Activated naive CD4-positive, alpha-beta T cell treated with Interleukin-2 at 50 U/mL for 16 hours (primary cell): ENCODE measurements around the gene PARD3.

Experiments used
- DNase-seq: peaks from one replicate; pipeline ENCODE4 v3.0.0-alpha.2; 2020

Gene PARD3

DNA sequence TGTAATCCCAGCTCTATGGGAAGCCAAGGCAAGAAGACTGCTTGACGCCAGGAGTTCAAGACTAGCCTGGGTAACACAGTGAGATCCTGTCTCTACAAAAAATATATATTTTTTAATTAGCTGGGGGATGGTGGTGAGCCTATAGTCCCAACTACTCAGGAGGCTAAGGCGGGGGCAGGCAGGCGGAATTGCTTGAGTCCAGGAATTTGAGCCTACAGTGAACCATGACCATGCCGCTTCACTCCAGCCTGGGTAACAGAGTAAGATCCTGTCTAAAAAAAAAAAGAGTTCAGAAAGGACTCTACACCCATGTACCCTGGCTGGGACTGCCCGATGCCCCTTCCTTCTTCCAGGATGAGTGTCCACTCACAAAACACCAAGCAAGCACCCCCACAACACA, 648.7 kb downstream of the PARD3 start:
- no peak for DNase-seq

DNA sequence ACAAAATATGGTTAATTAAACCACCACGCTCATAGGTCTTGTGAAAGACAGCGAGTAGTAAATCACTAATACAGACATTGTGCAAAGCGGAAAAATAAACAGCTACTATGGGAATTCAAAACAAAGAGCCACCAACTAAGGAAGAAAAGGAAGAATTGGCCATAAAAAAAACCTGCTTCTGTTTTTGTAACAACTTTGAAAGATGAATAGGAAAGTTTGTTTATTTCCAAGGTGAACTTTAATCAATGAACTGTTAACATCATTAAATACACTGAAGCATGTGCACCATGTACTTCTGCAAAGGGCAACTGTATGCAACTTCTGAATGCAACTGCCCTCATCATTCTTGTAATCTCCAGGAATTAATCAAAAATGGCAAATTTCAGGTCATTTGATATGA, 651.1 kb downstream of the PARD3 start:
- no peak for DNase-seq

DNA sequence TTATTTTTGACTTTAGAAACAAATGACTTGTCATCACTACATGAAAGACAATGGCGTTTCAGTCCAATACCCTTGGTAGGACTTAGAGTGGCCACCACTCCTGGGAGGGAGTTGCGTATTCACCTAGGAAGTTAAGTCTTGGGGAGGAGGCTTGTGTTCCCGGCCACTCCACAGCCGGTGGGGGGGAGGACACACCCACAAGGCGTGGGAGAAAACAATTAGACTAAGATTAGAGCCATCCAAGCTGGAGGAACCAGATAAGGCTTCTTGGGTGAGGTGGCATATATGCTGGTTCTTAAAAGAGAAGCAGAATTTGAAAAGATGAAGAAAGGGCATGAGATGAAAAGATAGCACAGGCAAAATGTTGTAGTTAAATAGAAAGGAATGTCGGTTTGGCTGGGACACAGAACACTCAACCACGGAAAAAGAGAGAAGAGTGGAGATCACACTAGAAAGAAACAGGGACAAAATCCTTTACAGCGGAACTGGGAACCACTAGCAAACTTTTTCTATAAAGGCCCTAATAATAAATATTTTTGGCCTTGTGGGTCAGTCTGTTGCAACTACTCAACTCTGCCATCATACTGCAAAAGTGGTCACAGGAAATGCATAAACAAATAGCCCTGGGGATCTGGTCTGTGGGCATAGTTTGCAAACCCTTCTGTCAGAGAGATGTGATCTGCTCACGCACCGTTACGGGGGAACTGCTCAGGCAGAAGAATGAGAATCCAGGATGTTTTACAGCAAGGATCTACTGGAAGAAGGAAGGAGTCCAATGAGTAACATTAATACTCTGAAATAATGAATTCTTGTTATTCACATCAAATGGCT, 651.8 kb downstream of the PARD3 start:
- DNase-seq = no peak

DNA sequence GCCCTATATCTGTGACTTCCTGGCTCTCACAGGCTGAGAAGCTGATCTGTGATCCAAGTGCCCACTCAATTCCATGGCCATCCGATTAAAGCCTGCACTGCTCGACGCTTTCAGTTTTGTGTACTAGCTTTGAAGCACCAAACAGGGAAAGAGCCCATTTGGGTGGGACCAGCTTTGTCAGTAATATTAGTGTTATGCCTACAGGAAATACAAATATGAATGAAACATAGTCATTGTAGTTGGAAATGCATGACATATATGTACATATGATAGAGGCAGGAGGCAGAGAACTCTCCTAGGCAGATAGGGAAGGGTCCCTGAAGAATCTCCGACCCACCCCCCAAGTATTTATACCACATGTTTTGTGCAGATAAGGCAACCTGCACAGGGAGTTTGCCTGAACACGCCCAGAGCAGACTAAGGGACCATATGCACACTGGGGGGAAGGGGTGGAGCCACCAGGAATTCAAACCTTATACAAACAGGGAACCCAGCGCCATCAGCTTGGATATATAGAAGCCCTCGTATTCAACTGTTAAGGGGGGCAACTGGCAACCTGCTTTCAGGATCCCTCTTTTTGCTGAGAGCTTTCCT, 653.2 kb downstream of the PARD3 start:
- no peak for DNase-seq

DNA sequence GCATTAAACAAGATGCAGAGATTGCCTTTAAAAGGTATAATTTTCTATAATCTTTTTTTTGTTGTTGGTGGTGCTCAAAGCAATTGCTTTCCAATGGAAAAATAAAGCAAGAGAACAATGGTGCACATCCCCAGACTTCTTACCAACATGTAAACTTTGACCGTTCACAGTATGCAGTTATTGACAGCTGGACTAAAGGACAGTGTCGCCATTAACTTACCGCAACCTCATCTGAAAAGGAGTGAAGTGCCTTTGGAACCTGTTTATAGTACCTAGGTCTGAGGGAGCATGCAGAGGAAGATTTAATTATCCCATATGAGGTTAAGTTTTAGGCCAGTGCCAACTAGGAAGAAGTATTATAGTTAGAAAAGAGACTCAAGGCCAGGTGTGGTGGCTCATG, 654.5 kb downstream of the PARD3 start:
- DNase-seq = no peak

DNA sequence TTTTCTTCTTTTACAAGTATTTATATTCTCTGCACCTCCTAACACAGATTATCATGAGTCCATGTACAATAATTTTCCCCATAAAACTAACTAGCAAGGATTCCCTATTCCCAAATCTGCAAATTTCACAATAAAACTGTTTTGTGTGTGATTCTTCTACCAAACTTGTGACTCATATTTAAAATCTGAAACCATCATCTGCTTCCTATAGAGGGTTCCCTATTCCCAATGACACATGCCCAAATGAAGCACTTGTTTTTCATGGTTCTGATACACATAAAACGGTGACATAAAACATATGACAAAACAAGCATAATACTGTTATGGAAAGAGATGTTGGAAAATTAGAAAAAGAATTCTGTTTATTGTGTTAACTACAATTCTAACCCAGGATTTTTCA, 657.6 kb downstream of the PARD3 start:
- DNase-seq = no peak

DNA sequence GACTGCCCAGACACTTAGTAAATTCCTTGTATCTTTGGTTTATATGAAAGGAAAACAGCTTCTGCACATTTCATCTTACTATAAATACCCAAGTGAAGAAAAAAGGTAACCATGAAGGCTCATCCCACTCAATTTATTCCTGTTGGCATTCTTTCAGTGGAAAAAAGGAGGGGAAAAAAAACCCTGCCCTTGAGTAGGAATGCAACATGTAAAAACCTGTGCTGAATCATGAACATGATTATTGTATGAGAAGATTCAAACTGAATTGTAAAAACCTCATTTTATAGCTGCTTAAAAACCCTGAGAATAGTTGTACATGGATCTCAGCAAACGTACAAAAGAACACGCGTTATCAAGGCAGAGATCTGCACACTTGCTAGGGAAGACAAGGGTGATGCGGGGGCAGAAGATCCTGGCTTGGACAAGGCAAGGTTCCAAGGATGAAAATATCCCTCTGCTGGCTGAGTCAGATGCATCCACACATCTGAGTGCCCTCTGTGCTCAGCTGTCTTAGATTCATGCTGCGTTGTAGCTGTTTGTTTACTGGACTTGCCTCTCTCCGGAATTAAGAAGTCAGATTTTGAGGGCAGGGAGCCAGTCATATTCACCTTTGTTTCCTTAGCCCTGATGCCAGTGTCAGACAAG, 658.2 kb downstream of the PARD3 start:
- DNase-seq = no peak

DNA sequence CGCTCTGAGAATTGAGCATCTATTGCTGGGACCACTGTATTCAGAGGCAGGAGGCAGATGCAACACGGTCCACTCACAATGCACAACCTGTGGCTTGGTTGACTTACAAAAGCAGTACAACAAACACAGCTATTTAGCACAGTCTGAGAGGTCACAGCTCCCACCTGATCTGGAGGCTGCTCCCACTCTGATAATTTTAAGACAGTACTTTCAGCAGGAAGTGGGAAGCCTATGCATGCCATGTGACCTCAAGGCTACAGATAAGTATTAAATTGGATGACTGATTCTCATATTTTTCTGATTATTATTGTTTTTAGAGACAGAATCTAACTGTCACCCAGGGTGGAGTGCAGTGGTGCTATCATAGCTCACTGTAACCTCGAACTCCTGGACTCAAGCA, 659.3 kb downstream of the PARD3 start:
- no peak for DNase-seq

DNA sequence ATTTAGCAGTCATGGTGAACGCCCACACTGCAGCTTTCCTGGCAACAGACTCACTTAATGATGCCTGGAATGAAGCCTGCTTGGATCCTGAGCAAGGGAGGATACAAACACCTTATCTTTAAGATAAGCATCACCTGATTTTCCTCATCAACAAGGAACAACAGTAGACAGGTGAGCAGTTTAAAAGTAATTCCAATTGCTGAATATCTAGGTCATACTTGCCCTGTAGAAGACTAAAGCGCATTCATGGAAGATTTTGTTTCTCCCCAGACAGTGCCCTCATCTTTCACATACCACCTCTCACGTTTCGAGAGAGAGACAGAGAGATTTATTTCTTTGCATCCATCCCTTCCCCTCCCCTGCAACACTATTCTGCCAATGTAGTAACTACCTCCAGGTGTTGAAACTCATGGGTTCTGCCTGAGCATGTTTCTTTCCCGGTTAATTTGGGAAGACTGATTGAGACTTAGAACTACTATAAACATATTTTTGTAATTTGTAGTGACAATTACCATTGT, 660.7 kb downstream of the PARD3 start:
- DNase-seq = no peak

DNA sequence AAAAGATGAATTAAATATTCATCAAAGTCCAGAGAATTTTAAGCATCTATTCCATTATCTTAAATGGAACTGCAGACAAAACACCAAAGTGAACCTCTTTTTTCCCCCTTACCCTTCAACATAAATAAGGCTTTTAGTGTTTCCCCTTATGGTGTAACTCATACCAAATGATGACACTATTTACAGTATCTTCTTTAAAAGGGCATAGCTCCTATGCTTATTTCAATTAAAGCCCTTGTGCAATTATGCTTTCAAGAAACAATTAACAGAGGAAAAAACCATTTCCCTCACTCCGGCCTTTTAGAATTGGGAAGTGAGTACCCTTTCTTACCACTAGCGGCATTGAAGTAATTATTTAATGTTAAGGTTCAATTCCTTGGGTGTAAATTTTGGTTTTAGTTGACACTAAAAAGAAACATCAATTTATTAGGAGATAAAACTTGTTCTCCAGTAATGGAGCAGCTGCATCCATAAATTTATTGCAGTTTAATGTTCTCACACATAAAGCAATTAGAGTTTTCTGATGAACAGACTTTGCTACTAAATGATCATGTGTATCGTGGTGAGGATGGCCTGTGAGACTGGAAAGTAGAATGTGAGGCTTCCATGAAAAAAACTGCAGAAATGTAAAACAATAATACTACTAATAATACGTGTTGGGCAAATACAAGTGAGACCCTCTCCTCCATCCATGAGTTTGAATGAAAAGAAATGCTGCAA, 661.3 kb downstream of the PARD3 start:
- no peak for DNase-seq

DNA sequence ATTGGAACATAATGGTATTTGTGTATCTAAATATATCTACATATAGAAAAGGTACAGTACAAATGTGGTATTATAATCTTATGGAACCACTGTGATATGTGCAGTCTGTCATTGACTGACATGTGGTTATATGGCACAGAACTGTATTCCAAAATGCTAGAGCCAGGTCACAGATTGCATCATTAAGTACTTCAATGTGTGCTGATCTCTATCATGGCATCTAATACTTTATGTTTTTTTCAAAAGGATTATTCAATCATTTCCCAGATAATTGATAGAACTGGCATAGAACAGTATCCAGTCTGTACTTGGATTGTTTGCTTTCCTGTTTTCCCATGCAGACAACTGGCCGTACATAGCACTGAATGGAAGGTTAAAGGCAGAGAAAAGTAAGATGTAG, 662.7 kb downstream of the PARD3 start:
- no peak for DNase-seq

DNA sequence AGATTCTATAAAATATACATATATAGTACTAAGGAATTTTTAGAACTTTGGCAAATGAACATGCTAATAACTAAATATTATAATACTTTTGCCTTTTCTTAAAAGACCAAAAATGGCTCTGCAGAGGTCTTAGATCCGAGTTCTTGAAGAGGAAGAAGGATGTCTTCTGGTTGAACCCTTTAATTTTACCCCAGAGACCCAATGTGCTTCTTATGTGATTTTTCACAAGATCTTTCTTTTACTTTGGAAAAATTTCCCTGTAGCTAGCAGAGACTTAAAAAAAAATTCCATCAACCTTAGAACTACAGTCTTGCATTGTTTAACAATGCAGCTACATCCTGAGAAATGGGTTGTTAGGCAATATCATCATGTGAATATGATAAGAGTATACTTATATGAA, 663.2 kb downstream of the PARD3 start:
- DNase-seq = no peak

DNA sequence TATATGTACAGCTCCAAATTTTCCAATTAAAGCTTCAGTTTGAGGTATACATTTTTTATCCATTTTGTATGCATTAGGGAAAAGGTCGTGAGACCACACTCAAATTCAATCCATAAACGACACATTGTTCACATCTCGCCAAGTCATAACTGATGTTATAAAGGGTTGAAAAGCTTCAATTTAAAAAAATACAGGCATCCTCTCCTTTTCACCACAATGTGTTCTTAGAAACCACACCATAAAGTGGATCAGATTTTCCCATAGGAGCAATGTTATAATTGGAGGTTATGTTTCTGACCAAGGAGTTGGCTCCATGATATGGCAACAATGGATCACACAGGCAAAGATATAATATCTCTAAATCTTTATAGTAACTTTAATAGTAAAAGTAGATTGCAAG, 663.6 kb downstream of the PARD3 start:
- DNase-seq = no peak

DNA sequence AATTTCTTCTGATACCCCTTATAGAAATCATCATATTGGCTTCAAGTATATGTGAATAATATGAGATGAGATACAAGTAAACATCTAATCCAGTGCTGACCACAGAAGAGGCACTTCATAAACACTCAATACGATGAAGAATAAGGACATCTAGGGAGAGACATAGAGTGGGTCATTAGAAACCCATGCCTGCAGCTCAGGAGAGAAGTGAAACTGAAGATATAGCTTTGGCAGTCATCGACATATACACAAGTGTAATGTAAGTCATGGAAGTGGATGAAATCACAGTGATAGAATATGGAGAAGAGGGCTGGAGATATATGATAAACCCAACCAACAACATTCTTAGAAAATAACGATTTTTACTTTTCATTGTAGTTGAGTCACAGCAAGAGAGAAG, 665.0 kb downstream of the PARD3 start:
- DNase-seq = no peak

DNA sequence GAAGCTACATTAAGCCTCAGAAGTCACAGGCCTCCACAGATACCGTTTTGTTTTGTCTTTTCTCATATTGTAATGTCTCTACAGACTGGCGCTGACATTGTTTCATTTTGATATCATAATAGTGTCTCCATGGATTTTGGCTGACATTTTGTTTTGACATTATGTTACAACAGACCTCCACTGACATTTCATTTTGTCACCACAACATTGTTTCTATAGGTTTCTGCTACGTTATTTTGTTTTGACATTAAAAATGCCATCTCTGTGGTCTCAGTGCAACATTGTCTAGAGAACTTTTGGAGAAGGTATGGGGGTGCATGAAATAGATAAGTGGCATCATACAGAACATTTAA, 666.8 kb downstream of the PARD3 start:
- no peak for DNase-seq

DNA sequence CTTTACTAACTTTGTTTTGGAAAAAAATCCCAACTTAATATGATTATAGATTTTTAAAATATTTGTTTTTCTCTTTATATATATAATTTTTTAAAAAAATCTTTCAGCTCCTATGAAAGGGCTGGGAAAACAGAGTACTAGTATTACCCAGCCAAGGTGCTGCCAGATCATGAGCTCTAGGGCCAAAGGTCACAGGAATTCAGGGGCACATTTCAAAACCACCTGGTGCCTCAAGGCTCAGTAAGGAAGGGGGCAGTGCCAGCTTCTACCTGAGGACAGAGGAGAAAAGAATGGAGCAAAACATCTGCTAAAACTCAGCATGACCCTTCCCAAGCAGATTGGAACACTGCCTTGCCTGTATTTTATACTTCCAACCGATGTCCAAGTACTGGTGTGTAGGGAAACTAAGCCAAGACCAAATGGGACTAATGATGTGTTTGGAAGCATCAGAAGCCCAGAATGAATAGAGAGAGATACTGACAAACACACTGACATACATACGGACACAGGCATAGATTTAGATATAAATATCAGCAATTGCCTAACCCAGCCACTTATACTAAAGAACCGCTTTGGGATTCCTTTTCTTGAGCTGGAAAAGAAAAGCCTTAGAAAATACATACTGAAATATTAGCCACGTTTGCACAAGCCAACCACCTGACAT, 667.3 kb downstream of the PARD3 start:
- DNase-seq = no peak

DNA sequence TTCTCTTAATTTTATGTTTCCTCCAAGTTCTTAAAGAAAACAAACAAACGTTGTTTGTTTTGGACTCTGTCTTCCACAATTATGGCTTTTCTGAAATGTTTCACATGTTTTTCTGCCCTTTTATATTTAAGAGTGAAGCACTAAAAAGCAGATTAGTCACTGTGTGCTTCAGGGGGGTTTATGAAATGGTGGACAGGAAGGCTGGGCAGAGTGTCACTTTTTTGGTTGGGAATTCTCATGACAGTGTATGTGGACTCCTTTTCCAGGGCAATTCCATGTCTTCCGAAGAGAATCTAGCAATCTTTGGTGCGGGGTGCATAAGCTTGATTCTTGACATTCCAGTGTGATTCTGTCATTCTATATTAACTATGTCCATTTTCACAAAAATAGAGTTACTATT, 669.4 kb downstream of the PARD3 start:
- no peak for DNase-seq

DNA sequence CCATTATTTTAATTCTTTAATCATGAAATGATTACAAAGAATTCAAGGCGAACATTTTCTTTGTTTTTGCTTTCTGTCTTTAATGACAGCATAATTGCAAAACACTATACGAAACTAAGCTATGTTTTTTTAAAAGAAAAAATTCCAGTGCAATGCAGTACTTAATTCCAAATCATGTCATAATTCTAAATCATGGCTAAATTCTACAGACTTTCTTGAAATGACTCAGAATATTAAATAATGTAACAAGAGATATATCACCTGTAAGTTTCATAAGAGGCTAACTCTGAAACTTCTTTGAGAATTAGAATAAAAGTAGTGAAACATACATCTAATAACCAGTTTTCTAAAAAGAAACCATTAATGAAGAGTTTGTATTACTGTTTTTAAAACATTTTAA, 671.6 kb downstream of the PARD3 start:
- no peak for DNase-seq

DNA sequence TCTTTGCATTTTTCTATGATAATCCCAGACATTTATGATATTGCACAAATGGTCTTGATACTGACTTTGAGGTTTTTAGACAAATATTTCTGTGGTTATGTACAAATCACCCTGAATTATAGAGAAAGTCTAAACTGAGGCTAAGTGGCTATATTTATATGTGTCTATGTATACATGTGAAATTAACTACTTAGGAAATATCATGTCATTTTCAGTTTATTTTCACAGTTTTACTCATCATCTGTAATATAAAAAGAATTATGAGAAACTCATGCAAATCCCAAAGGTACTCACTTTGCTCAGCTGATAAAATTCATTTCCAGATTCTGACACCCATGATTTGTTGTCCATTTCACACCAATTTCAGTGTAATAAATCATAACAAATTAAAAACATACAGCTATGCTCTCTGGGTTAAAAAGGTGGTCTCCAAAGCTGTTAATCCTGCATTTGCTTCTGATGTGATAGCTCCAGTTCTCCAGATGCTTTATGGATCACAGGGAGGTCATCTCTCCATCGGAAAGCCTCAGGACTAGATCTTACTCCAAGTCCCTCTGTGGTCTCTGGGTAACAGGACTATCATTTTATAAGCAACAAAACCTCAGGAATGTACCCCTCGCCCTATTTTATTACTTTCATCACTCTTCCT, 673.9 kb downstream of the PARD3 start:
- no peak for DNase-seq

DNA sequence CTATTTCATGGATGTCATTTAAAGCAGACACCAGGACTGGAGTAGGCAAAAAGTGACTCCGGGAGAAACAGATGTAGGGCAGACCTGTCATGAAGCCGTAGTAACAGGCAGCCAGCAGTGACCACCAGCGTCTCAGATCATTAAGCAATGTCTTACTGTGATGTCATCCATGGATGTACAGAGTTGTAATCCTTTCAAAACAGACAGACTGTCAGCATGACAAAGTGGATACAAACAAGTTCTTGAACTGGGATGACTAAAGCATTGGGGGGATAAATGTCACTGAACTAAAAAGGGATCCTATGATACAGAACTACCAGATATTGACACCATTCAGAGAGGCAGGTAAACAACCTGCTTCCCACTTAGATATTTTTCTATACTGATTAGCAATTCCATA, 675.5 kb downstream of the PARD3 start:
- DNase-seq = no peak

DNA sequence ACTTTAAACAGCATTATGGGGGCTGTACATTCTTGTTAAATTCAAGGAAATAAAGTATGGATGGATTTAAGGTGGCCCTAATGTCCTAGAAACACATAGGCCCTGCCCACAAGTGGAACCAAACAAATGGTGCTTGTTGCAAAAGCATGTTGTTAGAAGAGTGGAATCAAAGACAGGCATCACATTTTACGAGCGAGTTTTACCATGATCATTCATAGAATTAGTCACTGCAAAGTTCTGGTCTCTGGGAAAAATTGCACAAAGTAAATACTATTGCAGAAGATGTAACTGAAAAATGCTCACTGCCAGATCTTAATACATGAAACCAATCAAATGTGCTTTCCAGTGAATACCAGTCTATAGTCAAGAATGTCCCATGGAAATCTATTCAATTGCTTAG, 677.1 kb downstream of the PARD3 start:
- no peak for DNase-seq

DNA sequence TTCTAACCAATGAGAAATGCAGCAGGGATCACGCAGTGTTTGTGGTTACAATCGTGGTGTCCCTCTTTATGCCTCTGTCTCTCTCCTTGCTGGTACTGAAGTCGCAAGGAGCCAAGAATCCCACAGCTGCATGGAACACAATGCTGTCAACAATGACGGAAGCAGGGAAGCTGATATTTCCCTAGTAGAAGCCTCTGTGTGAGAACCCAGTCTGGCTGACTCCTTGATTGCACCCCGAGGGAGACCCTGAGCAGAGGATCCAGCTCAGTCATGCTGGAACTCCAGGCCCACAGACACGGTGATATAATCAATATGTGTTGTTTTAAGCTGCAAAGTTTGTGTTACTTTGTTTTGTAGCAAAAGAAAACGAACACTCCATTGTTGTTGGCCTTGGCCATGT, 677.9 kb downstream of the PARD3 start:
- DNase-seq = no peak

DNA sequence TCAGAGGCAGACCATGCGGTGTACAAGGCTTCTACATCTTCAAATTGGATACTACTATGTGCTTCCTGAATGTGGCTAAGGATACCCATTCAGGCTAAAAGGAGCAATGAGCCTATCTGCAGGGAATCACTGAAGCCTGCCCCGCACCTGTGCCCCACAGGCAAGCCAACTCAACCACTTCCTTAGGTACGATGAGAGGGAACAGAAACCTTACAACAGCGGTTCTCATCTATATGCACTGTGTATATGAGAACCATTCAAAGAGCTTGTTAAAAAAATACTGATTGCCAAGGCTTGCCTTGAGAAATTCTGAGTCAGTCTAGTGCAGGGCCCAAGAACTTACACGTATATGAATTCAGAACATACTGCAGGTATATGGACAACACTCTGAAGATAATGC, 679.6 kb downstream of the PARD3 start:
- no peak for DNase-seq
